Smooth muscle cell of bladder (primary cell): Measurements from ENCODE around the gene FIP1L1. TPM values are rescaled to one million over a fixed set of nuclear protein-coding genes. Genes with fewer than 3 reads are reported as not detected.

Experiments
- total RNA-seq: library from RNA; depleted of rRNA; stranded (reverse); fragments of >200 nt; gene quantifications from 2 replicates; pipeline ENCODE4 v1.2.3, GENCODE V29; 2014

The FIP1L1 gene
- 76.4 and 89.0 TPM in 2 replicates for total RNA-seq

DNA sequence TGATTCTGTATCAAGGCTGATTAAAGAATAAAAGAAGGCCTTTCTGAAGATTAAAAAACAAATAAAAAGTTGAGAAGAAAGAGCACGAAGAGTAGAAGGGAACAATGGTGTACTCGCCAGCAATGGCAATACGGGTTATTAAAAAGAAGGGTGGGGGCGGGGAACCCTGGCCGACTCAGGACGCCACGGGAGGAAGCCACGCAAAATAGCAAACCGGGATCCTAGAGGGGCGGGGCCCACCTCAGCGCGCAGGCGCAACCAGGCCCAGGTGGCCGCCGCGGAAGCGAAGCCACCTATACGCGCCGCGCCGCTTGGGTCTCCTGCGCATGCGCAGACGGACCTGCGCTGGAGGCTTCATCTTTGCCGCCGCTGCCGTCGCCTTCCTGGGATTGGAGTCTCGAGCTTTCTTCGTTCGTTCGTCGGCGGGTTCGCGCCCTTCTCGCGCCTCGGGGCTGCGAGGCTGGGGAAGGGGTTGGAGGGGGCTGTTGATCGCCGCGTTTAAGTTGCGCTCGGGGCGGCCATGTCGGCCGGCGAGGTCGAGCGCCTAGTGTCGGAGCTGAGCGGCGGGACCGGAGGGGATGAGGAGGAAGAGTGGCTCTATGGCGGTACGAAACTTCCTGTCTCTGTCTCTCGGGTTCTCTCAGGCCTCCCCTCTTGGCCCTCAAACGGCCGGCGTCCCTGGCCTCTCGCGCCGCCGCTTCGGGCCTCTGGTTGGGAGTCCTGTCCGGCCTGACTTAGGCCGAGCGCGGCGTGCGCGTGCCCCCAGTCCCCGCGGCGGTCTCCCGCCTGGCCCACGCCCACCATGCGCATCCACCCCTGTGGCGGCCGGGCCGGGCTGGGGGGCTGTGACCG is at the start of gene FIP1L1:
Gene FIP1L1 (plus strand): TSS at position 323 of the 852 bp plus-strand sequence. CDS start 198 bp downstream, at position 521.

DNA sequence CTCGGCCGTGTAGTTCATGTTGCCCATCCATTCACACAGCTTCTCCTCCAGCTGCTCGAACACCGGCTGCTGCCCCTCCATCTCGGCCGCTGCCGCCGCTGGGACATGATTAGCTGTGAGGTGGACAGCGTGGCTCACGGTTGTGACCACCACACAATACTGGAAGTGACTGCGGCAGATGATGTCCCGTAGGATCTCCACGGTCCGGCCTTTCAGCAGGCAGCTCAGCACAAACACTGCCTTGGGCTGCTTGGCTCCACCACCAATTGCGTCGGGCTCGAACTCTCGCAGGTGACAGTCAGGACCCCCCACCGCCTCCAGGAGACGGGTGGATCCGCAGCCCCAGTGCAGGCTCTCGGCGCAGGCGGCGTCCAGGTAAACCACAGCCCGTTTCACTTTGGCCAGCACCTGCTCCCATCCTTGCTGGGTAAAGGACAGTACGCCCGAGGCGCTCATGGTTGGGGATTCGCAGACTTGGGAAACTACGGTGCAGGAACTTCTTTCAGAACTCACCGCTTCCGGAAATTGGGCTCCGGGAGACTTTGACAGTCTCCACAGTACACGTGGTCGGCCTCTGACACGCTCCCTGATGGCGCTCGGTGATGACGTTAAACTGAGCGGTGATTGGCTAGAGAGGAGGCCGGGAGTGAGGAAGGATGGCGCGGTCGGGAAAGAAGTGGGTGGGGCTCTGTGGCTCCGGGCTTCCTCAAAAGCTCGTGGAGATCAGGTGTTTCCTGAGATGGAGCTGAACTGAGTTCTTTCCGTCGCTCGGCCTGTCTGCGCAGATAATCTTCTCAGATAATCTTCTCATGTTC is 11.7 kb upstream of the FIP1L1 start, which contains the start of gene SCFD2:
Gene SCFD2 (minus strand): TSS at position 576 of the 815 bp plus-strand sequence.

Other genes starting within 250 kb of the FIP1L1 start
- gene SCFD2, start 11.6 kb upstream of the FIP1L1 start, total RNA-seq, result 27.4 and 32.2 TPM in 2 replicates
- gene LNX1, start 213.8 kb downstream of the FIP1L1 start, total RNA-seq, result 1.7 and 6.5 TPM in 2 replicates